ENCODE measurements around the gene TBC1D14.

Gene TBC1D14

GRCh38 chr4:7046971-7047370 lies 137.3 kb downstream of the TBC1D14 start:
- DNase-seq: no peak

GRCh38 chr4:7048642-7049041 lies 139.0 kb downstream of the TBC1D14 start:
- DNase-seq: no peak

DNA sequence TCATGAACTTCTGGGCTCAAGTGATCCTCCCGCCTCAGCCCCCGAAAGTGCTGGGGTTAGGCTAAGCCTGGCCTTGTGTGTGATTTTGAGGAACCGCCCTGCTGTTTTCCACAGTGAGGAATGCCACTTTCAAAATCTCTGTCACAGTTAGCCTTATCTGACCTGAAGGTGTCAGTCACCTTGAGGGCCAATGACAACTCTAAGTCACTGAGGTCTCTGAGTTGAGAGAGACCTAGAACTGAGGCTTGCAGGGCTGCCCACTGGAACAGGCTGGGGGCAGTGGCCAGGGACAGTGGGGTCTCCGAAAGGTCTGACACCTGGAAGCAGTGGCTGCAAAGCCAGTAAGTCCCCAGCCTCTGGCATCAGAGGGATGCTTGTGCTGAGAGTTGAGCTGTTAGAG lies 139.7 kb downstream of the TBC1D14 start:
- DNase-seq: no peak

GRCh38 chr4:7049739-7050138 lies 140.1 kb downstream of the TBC1D14 start:
- DNase-seq: no peak

DNA sequence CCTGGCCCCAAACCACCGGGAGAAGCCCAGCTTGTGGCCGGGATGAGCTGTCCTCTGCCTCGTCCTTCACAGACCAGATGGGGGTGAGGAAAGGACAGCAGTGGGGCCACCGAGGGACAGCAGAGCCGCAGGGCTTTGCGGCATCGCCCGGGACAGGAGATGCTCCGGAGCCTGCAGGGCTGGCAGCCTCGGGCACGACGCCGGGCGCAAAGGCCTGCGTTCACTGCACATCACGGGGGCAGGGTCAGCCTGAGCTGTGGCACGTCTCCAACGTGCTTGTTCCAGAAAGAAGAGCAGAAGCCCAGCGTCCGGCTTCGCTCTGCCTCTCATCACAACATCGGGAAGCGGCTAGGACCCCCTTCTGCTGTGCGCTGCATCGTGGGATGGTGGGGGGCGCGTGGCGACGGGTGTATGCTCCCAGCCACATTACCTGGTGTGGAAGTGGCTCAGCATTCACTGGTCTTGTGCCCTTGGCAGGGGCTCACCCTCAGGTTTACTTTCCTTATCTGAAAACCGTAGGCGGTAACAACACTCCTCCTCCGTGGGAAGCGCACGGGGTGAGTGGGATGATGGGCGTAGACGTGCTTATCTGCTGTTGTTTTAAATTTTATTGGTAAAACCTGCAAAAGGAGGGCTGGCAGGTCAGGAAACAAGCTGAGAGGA lies 141.0 kb downstream of the TBC1D14 start:
- DNase-seq: no peak

GRCh38 chr4:7051144-7051495 lies 141.5 kb downstream of the TBC1D14 start:
- DNase-seq: no peak

- DNase-seq: no peak
Observed at GRCh38 chr4:7051905-7052304, 142.3 kb downstream of the TBC1D14 start.

DNA sequence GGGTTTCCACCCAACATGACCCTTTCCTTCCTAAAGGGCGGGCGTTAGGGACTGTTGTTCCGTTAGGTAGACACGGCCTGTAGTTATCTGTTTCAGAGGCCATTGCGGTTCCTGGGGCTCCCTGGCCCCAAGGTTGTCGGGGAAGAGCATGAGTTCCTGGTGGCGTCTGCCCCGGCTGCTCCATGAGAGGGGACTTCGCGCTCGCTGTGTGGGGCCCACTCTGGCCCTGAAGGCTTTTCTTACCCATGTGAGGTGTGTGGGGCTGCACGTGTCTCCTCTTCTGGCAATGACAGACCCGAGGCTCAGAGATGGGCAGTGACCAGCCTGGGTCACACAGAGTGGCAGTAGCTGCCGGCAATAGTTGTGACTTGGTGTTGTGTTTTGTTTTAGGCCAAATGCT lies 142.7 kb downstream of the TBC1D14 start:
- DNase-seq: no peak

GRCh38 chr4:7052923-7053715 lies 143.5 kb downstream of the TBC1D14 start:
- no peak for DNase-seq

GRCh38 chr4:7054106-7054880 lies 144.7 kb downstream of the TBC1D14 start:
- no peak for DNase-seq

GRCh38 chr4:7055111-7055989 lies 145.7 kb downstream of the TBC1D14 start:
- DNase-seq: no peak

DNA sequence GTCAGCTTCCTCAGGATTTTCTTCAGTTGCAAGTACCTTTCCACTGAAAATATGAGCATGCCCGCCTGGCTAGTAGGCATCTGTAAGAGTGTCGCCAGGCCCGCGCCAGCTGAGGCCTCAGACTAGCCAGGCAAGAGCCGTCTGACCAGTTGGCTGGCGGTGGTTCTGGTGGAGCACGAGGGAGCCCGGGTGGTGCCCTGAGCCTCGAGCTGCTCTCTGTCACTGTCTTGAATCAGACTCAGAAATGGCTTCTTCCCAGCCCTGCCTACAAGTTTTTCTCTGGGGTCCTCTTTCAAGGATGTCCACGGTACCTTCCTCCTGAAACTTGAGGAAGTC lies 146.3 kb downstream of the TBC1D14 start:
- no peak for DNase-seq

DNA sequence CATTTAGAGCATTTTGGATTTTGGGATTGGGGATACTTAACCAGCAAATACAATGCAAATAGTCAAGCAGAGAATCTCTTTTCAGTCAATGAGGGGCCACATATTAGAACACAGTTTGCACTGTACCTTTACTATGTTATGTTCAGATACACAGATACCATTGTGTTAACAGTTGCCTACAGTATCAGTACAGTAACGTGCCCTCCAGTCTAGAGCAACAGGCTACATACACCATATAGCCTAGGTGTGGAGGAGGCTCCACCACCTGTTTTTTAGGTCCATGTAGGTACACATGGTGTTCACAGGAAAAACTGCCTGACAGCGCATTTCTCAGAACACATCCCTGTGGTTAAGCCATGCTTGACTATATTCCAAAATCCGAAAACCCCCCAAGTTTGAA lies 149.2 kb downstream of the TBC1D14 start:
- no peak for DNase-seq

GRCh38 chr4:7059662-7060061 lies 150.0 kb downstream of the TBC1D14 start:
- no peak for DNase-seq

DNA sequence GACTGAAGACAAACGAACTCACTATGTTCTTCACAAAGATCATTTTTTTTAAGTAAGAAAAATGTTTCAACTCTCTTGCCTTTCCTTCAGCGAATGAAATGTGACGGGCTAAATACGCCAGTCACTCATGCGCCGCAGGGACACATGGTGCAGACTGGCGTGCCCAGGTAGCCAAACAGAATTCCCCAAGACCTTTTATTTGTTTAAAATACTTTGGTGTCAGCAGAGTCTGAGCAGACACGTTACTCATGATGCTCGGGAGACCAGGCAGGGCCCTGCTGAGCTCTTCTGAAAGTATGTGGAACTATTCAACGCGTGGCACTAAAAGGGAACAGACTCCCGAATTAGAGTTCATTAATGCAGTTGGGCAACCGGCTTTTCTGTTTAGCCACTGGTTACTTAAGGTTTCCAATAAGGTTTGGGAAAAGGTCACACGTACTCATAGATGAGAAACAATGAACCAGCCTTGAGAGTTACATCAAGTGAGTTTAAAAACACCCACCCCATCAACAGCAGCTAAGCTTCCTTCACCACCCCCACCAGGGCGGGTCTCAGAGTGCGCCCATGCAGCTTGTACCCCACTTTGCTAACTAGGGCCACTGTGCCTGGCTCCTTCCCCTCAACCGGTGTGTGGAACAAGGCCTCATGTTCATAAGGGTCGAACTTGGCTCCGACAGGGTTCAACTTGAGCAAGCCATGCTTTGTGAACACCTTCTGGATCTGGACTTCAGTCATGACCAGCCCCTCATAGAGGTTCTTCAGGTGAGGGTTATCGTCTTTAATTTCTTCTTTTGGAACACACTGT lies 150.9 kb downstream of the TBC1D14 start:
- no peak for DNase-seq

DNA sequence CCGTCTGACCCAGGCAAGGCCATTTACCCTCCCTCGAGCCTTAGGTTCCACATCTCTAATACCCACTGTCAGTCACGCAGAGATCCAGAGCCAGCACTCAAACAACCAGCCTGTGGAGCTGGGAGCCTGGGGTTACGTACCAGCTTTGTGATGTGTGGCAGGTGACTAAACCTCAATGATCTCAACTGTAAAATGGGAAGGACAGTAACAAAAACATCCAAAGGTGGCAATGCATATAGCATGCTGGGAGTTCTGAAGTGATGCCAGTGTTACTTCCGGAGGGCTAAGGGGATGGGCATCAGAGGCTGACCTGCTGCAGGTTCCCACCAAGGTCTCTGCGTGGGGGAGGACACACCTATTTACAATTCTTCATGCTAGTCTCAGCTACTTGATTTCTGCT lies 152.2 kb downstream of the TBC1D14 start:
- DNase-seq: no peak

- no peak for DNase-seq
Observed at GRCh38 chr4:7062816-7063215, 153.2 kb downstream of the TBC1D14 start.

GRCh38 chr4:7063362-7063761 lies 153.7 kb downstream of the TBC1D14 start:
- DNase-seq: no peak

- DNase-seq: no peak
Observed at GRCh38 chr4:7066006-7066405, 156.4 kb downstream of the TBC1D14 start.

DNA sequence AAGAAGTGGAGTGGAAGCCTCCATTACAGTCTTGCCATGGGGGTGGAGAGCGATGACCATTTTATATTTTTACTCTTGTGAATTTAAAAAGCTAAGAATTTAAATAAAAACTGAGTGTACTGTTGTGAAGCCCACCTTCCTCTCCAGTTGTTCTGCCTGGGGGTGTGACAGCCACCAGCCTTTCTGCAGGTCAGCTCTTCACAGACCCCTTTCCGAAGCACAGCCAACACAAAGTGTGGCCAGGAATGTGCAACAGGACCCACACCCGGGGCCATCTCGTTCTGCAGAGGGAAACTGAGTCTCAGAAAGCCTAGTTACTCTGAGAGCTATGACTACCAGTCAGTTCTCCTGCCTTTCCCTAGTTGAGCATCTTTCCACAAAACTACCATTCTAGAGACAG lies 156.9 kb downstream of the TBC1D14 start:
- DNase-seq: no peak

DNA sequence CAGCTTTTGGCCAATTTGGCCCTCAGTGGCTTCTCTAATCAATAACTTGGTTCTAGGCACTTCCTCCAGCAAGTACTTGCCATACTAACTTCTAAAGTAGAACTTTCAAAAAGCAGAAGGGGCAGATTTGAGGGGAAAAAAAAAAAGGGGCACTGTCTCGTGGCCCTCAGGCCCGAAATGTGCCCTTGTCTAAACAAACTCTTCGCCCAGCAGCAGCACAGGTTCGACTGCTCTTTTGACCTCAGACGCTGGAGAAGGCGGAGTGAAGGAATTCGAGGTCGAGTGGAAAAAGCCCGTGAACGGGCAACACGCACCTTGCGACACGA lies 157.5 kb downstream of the TBC1D14 start:
- no peak for DNase-seq

Data from NCI-H2171 (cell line).